SJSA1 (cell line): ENCODE results near the gene FAM124B. TPM values are rescaled to one million over a fixed set of nuclear protein-coding genes. Genes with fewer than 3 reads are reported as not detected.
"Not testable (repeated sequence)": the region's sequence is repeated elsewhere in the genome, so short reads cannot be mapped to it uniquely, and the experiment has no call there.

Experiments used
- DNase-seq, 2 experiments: peaks; one replicate each; pipeline ENCODE4 v3.0.0-alpha.2; 2015 to 2020; ENCODE audit warnings: low spot score in 2 of 2, low read depth in 1 of 2
- H3K27ac ChIP-seq: fragments of 250-450 bp; sonication (Bioruptor Pico); 2 replicates; pipeline ENCODE4 v1.5.1; 2020; ENCODE audit warnings: mild to moderate bottlenecking, moderate library complexity
- H3K27me3 ChIP-seq: fragments of 250-450 bp; sonication (Bioruptor Pico); replicated peaks from 2 replicates; pipeline ENCODE4 v1.5.1; 2020; ENCODE audit warnings: mild to moderate bottlenecking, moderate library complexity
- H3K36me3 ChIP-seq: fragments of 250-450 bp; sonication (Bioruptor Pico); 2 replicates; pipeline ENCODE4 v1.5.1; 2020; ENCODE audit warnings: mild to moderate bottlenecking
- H3K4me1 ChIP-seq: fragments of 250-450 bp; sonication (Bioruptor Pico); replicated peaks from 2 replicates; pipeline ENCODE4 v1.6.1; 2021; ENCODE audit warnings: mild to moderate bottlenecking
- H3K4me3 ChIP-seq: fragments of 250-450 bp; sonication (Bioruptor Pico); 2 replicates; pipeline ENCODE4 v1.5.1; 2020; ENCODE audit warnings: mild to moderate bottlenecking
- H3K9me3 ChIP-seq: fragments of 250-450 bp; sonication (Bioruptor Pico); replicated peaks from 2 replicates; pipeline ENCODE4 v1.5.1; 2020; ENCODE audit warnings: mild to moderate bottlenecking
- total RNA-seq: library from RNA; depleted of rRNA; stranded (reverse); fragments of >200 nt; shearing (Covaris generic); gene quantifications from 2 replicates; pipeline ENCODE4 v1.2.3, GENCODE V29; 2014

Gene FAM124B
- total RNA-seq, 1 experiment from 2014 or later: not detected

- H3K9me3 ChIP-seq: no peaks in the 10 kb centered on the region; the same call in 1 of the 2 replicates
- no peak overlapping the region for H3K4me3 ChIP-seq
- no peak overlapping the region for H3K27ac ChIP-seq
- H3K36me3 ChIP-seq: no peaks in the 10 kb centered on the region
- H3K27me3 ChIP-seq: no peaks in the 10 kb centered on the region
- H3K4me1 ChIP-seq: 0 out of 2 replicates have a peak, but pooled peaks cover 3% of the 10 kb centered on the region
- no peak for DNase-seq
Observed at GRCh38 chr2:224405412-224405811, 3.5 kb upstream of the FAM124B start.

GRCh38 chr2:224404796-224405195, 2.9 kb upstream of the FAM124B start:
- Histone ChIP-seq H3K27ac (no peak overlapping the region), H3K9me3 (no peaks in the 10 kb centered on the region; the same call in 1 of the 2 replicates), H3K36me3 (no peaks in the 10 kb centered on the region), H3K4me1 (0 out of 2 replicates have a peak, but pooled peaks cover 3% of the 10 kb centered on the region), H3K27me3 (no peaks in the 10 kb centered on the region), H3K4me3 (no peak overlapping the region)
- no peak for DNase-seq

GRCh38 chr2:224403657-224404056, 1.8 kb upstream of the FAM124B start:
- no peak for DNase-seq
- no peaks in the 10 kb centered on the region; the same call in 1 of the 2 replicates for H3K9me3 ChIP-seq
- 0 out of 2 replicates have a peak, but pooled peaks cover 3% of the 10 kb centered on the region for H3K4me1 ChIP-seq
- H3K4me3 ChIP-seq: no peak overlapping the region
- no peaks in the 10 kb centered on the region for H3K36me3 ChIP-seq
- no peak overlapping the region for H3K27ac ChIP-seq
- H3K27me3 ChIP-seq: no peaks in the 10 kb centered on the region

GRCh38 chr2:224400886-224401632, 848 bp downstream of the FAM124B start:
- no peaks in the 10 kb centered on the region; the same call in 1 of the 2 replicates for H3K9me3 ChIP-seq
- DNase-seq: no peak
- no peaks in the 10 kb centered on the region for H3K36me3 ChIP-seq
- H3K4me3 ChIP-seq: no peak overlapping the region
- 0 out of 2 replicates have a peak, but pooled peaks cover 3% of the 10 kb centered on the region for H3K4me1 ChIP-seq
- H3K27ac ChIP-seq: no peak overlapping the region
- no peaks in the 10 kb centered on the region for H3K27me3 ChIP-seq

- no peaks in the 10 kb centered on the region for H3K27me3 ChIP-seq
- H3K4me1 ChIP-seq: 0 out of 2 replicates have a peak, but pooled peaks cover 3% of the 10 kb centered on the region
- H3K36me3 ChIP-seq: no peaks in the 10 kb centered on the region
- no peaks in the 10 kb centered on the region for H3K9me3 ChIP-seq
- DNase-seq: no peak
- no peak overlapping the region for H3K4me3 ChIP-seq
- H3K27ac ChIP-seq: no peak overlapping the region
Observed at GRCh38 chr2:224400174-224400810, 1.6 kb downstream of the FAM124B start.

- Histone ChIP-seq H3K27me3 (no peaks in the 10 kb centered on the region), H3K36me3 (no peaks in the 10 kb centered on the region), H3K4me3 (no peak overlapping the region), H3K4me1 (0 out of 2 replicates have a peak, but pooled peaks cover 3% of the 10 kb centered on the region), H3K27ac (no peak overlapping the region), H3K9me3 (no peaks in the 10 kb centered on the region)
- no peak for DNase-seq
Observed at GRCh38 chr2:224398289-224398688, 3.6 kb downstream of the FAM124B start.

GRCh38 chr2:224397100-224397499, 4.8 kb downstream of the FAM124B start:
- DNase-seq, H3K4me3 ChIP-seq, H3K9me3 ChIP-seq: not testable (repeated sequence)

GRCh38 chr2:224395620-224396390, 6.1 kb downstream of the FAM124B start:
- Histone ChIP-seq H3K4me1 (no peaks in the 10 kb centered on the region), H3K27ac (no peak overlapping the region), H3K9me3 (no peaks in the 10 kb centered on the region), H3K36me3 (no peaks in the 10 kb centered on the region), H3K4me3 (no peak overlapping the region), H3K27me3 (no peaks in the 10 kb centered on the region)
- DNase-seq: no peak

More at GRCh38 chr2:224397100-224397499, 4.8 kb downstream of the FAM124B start:
- not testable (repeated sequence) for H3K27me3 ChIP-seq, H3K36me3 ChIP-seq, H3K4me1 ChIP-seq, H3K27ac ChIP-seq

- Histone ChIP-seq H3K9me3 (no peaks in the 10 kb centered on the region; the same call in 1 of the 2 replicates), H3K4me1 (no peaks in the 10 kb centered on the region), H3K27me3 (no peaks in the 10 kb centered on the region), H3K36me3 (no peaks in the 10 kb centered on the region), H3K27ac (no peak overlapping the region), H3K4me3 (no peak overlapping the region)
- no peak for DNase-seq
Observed at GRCh38 chr2:224393157-224393872, 8.6 kb downstream of the FAM124B start.

- H3K4me3 ChIP-seq: no peak overlapping the region
- DNase-seq: no peak
- H3K27ac ChIP-seq: no peak overlapping the region
- no peaks in the 10 kb centered on the region for H3K4me1 ChIP-seq
- H3K27me3 ChIP-seq: no peaks in the 10 kb centered on the region
- H3K36me3 ChIP-seq: no peaks in the 10 kb centered on the region
- no peaks in the 10 kb centered on the region; the same call in 1 of the 2 replicates for H3K9me3 ChIP-seq
Observed at GRCh38 chr2:224392545-224392944, 9.4 kb downstream of the FAM124B start.

- Histone ChIP-seq H3K27ac (no peak overlapping the region), H3K9me3 (no peaks in the 10 kb centered on the region; the same call in 1 of the 2 replicates), H3K27me3 (no peaks in the 10 kb centered on the region; the same call in 1 of the 2 replicates), H3K36me3 (no peaks in the 10 kb centered on the region), H3K4me3 (no peak overlapping the region), H3K4me1 (no peaks in the 10 kb centered on the region)
- DNase-seq: no peak
Observed at GRCh38 chr2:224389317-224389716, 12.6 kb downstream of the FAM124B start.

- H3K4me1 ChIP-seq: no peaks in the 10 kb centered on the region
- no peaks in the 10 kb centered on the region; the same call in 1 of the 2 replicates for H3K27me3 ChIP-seq
- H3K4me3 ChIP-seq: no peak overlapping the region
- no peaks in the 10 kb centered on the region for H3K36me3 ChIP-seq
- no peaks in the 10 kb centered on the region; the same call in 1 of the 2 replicates for H3K9me3 ChIP-seq
- no peak overlapping the region for H3K27ac ChIP-seq
- no peak for DNase-seq
Observed at GRCh38 chr2:224386876-224387275, 15.0 kb downstream of the FAM124B start.

GRCh38 chr2:224382973-224383555, 18.8 kb downstream of the FAM124B start:
- H3K4me1 ChIP-seq: no peaks in the 10 kb centered on the region
- DNase-seq: no peak
- H3K27me3 ChIP-seq: no peaks in the 10 kb centered on the region; the same call in 1 of the 2 replicates
- H3K36me3 ChIP-seq: no peaks in the 10 kb centered on the region
- H3K27ac ChIP-seq: no peak overlapping the region
- no peaks in the 10 kb centered on the region for H3K9me3 ChIP-seq
- H3K4me3 ChIP-seq: no peak overlapping the region
